GM18498 (cell line): ENCODE data around the gene MYO15B.

Source experiments
- ATAC-seq: cut with Tn5 transposase; IDR thresholded peaks from one replicate; pipeline ENCODE4 v1.9.1; 2021; ENCODE audit warnings: mild to moderate bottlenecking, moderate library complexity; ENCODE audit not compliant: unreplicated experiment

The MYO15B gene

GRCh38 chr17:75601057-75601987 is 13.7 kb downstream of the MYO15B start:
- ATAC-seq: no peak

GRCh38 chr17:75602644-75603043 is 15.0 kb downstream of the MYO15B start:
- ATAC-seq: no peak

GRCh38 chr17:75603123-75603522 is 15.5 kb downstream of the MYO15B start:
- ATAC-seq: no peak

GRCh38 chr17:75604034-75604695 is 16.6 kb downstream of the MYO15B start:
- ATAC-seq: no peak

- no peak for ATAC-seq
These were observed 18.2 kb downstream of the MYO15B start for GRCh38 chr17:75605790-75606189.

- no peak for ATAC-seq
These were observed 19.5 kb downstream of the MYO15B start for GRCh38 chr17:75607086-75607485.

GRCh38 chr17:75610103-75610984 is 22.7 kb downstream of the MYO15B start:
- ATAC-seq: no peak

- ATAC-seq: no peak
These were observed 24.3 kb downstream of the MYO15B start for GRCh38 chr17:75611851-75612429.

GRCh38 chr17:75612906-75613626 is 25.5 kb downstream of the MYO15B start:
- no peak for ATAC-seq

- no peak for ATAC-seq
These were observed 26.4 kb downstream of the MYO15B start for GRCh38 chr17:75614006-75614405.

GRCh38 chr17:75614556-75615270 is 27.1 kb downstream of the MYO15B start:
- ATAC-seq: no peak

- no peak for ATAC-seq
These were observed 27.7 kb downstream of the MYO15B start for GRCh38 chr17:75615301-75615700.

- no peak for ATAC-seq
These were observed 29.0 kb downstream of the MYO15B start for GRCh38 chr17:75616521-75617122.

- no peak for ATAC-seq
These were observed 29.6 kb downstream of the MYO15B start for GRCh38 chr17:75617218-75617617.

GRCh38 chr17:75617675-75618074 is 30.1 kb downstream of the MYO15B start:
- no peak for ATAC-seq

GRCh38 chr17:75619506-75620431 is 32.2 kb downstream of the MYO15B start:
- no peak for ATAC-seq

- no peak for ATAC-seq
These were observed 33.9 kb downstream of the MYO15B start for GRCh38 chr17:75621489-75621888.

- ATAC-seq: no peak
These were observed 34.5 kb downstream of the MYO15B start for GRCh38 chr17:75622076-75622475.
